Measurements from ENCODE around the gene EVPL.
"Not testable (repeated sequence)": the region's sequence is repeated elsewhere in the genome, so short reads cannot be mapped to it uniquely, and the experiment has no call there.

EVPL gene

GRCh38 chr17:75975187-75975586 lies 51.9 kb downstream of the EVPL start:
- not testable (repeated sequence) for DNase-seq (ENCODE audit: extremely low spot score, insufficient read length, low read depth); FAIRE-seq

GRCh38 chr17:75970626-75971025 lies 56.5 kb downstream of the EVPL start:
- FAIRE-seq (no peak), DNase-seq (ENCODE audit: extremely low spot score, insufficient read length, low read depth) (no peak)

GRCh38 chr17:75970011-75970523 lies 57.0 kb downstream of the EVPL start:
- FAIRE-seq (no peak), DNase-seq (ENCODE audit: extremely low spot score, insufficient read length, low read depth) (no peak)

DNA sequence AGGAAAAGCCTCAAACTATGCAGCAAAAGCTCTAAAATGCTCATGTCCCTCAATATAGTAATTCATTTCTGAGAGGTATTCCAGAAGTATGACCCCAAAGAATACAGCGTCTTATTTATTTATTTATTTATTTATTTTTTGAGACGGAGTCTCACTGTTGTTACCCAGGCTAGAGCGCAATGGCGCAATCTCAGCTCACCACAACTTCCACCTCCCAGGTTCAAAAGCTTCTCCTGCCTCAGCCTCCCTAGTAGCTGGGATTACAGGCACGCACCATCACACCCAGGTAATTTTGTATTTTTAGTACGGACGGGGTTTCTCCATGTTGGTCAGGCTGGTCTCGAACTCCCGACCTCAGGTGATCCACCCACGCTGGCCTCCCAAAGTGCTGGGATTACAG lies 58.1 kb downstream of the EVPL start:
- DNase-seq (ENCODE audit: extremely low spot score, insufficient read length, low read depth); FAIRE-seq: not testable (repeated sequence)

DNA sequence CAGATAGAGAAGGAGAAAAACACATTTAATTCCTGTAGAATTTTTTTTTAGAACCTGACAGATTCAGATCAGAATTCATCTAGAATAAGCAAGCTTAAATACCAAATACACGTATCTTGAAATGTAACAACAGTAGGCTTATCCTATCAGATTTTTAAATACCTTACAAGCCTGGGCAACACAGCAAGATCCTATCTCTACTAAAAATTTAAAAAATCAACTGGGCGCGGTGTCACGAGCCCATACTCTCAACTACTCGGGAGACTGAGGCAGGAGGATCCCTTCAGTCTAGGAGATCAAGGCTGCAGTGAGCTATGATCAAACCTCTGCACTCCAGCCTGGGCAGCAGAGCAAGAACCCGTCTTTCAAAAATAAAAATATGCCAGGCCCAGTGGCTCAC lies 61.6 kb downstream of the EVPL start:
- FAIRE-seq (no peak), DNase-seq (ENCODE audit: extremely low spot score, insufficient read length, low read depth) (no peak)

DNA sequence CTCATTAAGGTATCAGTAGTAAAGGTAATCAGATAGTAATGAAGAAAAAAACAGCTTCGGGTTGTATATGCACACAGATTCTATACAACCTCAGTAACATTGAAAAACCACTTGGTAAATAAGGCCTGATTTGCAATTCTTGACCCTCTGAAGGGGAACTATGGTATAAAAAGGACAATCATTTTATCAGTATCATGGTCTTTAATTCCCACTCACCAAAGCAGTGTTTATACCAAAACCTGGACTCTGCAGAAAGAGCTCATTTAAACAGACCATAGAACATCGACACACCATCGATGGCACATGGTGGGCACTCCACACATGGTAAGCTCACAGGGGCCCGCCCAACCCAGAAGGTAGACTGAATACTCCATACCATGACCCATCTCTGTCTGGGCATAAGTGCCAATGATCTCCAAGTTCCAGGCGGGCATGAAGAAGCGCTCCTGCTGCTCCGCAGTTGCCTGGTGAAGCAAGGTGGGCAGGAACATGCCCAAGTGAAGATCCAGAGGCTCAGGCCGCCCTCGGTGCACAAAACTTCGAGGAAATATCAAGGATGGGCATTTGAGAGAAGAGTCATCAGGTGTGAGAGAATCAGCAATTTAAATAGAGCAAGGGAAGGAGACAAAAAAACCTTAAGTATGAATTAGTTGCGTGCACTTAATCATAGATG lies 67.1 kb downstream of the EVPL start:
- no peak for DNase-seq (ENCODE audit: extremely low spot score, insufficient read length, low read depth)
- no peak for FAIRE-seq

GRCh38 chr17:75959051-75959838 lies 67.9 kb downstream of the EVPL start:
- FAIRE-seq (no peak), DNase-seq (ENCODE audit: extremely low spot score, insufficient read length, low read depth) (no peak)
